H1 (cell line): Measurements from ENCODE around the gene UBE2E3. TPM values are rescaled to one million over a fixed set of nuclear protein-coding genes. Genes with fewer than 3 reads are reported as not detected.

ENCODE experiments used
- CTCF ChIA-PET: fragments of 300-600 bp; sonication (Branson Sonifier 250); formaldehyde crosslinking; loops from one replicate; lab custom pipeline; 2021; ENCODE audit not compliant: partially characterized antibody; lab: Charles Lee
- POLR2A ChIA-PET: fragments of 300-600 bp; sonication (Branson Sonifier 250); formaldehyde crosslinking; loops from one replicate; lab custom pipeline; 2021; ENCODE audit warnings: inconsistent platforms; ENCODE audit not compliant: partially characterized antibody; lab: Charles Lee
- DNase-seq, 2 experiments: peaks; one replicate each; pipeline versions ENCODE4 v3.0.0 to v3.0.0-alpha.2; 2010 to 2022; ENCODE audit warnings: low spot score in 2 of 2, low read depth in 1 of 2, mixed read lengths in 1 of 2
- FAIRE-seq: peaks from 2 replicates; lab custom pipeline; 2011; peaks lifted over from hg19 to GRCh38; lab: Jason Lieb, UNC
- H2AFZ ChIP-seq: 2 replicates; pipeline ENCODE4 v1.8.1; 2012; ENCODE audit warnings: low read length, inconsistent platforms
- H2AK5ac ChIP-seq: 2 replicates; pipeline ENCODE4 v1.6.1; 2013; ENCODE audit warnings: low read depth, low read length
- H2BK120ac ChIP-seq: replicated peaks from 2 replicates; pipeline ENCODE3; 2013; ENCODE audit warnings: low read depth, low read length, inconsistent platforms
- H2BK12ac ChIP-seq: 2 replicates; pipeline ENCODE4 v1.6.1; 2013; ENCODE audit warnings: low read depth, low read length
- H2BK15ac ChIP-seq: 2 replicates; pipeline ENCODE4 v1.6.1; 2013; ENCODE audit warnings: low read length
- H2BK20ac ChIP-seq: 2 replicates; pipeline ENCODE4 v1.6.1; 2013; ENCODE audit warnings: low read length
- H2BK5ac ChIP-seq: 2 replicates; pipeline ENCODE4 v1.6.1; 2013; ENCODE audit warnings: low read depth, low read length
- H3K14ac ChIP-seq: 2 replicates; pipeline ENCODE4 v1.6.1; 2013; ENCODE audit warnings: inconsistent platforms; ENCODE audit not compliant: insufficient read length
- H3K18ac ChIP-seq: 2 replicates; pipeline ENCODE4 v1.6.1; 2013; ENCODE audit warnings: low read length; ENCODE audit errors: extremely low read depth
- H3K23ac ChIP-seq: 2 replicates; pipeline ENCODE4 v1.6.1; 2013; ENCODE audit warnings: inconsistent platforms; ENCODE audit not compliant: insufficient read length
- H3K23me2 ChIP-seq: 2 replicates; pipeline ENCODE4 v1.6.1; 2013; ENCODE audit warnings: low read depth, low read length
- H3K27ac ChIP-seq: 2 replicates; pipeline ENCODE4 v1.6.1; 2011; ENCODE audit warnings: low read depth, low read length, inconsistent platforms
- H3K27me3 ChIP-seq, 4 experiments: replicated peaks in 1 of 4; 1 replicate in 1 of 4; 2 replicates in 3 of 4; pipeline versions ENCODE4 v1.6.1 to v1.8.1; 2011 to 2013; ENCODE audit warnings: low read length in 3 of 4, mild to moderate bottlenecking in 3 of 4, inconsistent platforms in 2 of 4, mixed read lengths in 2 of 4, moderate library complexity in 1 of 4; ENCODE audit not compliant: control insufficient read depth in 3 of 4, insufficient read depth in 3 of 4; ENCODE audit errors: extremely low read depth in 1 of 4
- H3K36me3 ChIP-seq, 4 experiments: 2 replicates each; pipeline versions ENCODE4 v1.6.1 to v1.8.1; 2011 to 2013; ENCODE audit warnings: mild to moderate bottlenecking in 4 of 4, low read length in 3 of 4, moderate library complexity in 2 of 4, control low read depth in 1 of 4, inconsistent platforms in 1 of 4; ENCODE audit not compliant: insufficient read depth in 4 of 4, control insufficient read depth in 2 of 4
- H3K4ac ChIP-seq: replicated peaks from 2 replicates; pipeline ENCODE3; 2013; ENCODE audit warnings: low read length, low read depth, mixed read lengths, inconsistent platforms; ENCODE audit not compliant: insufficient read length
- H3K4me1 ChIP-seq, 4 experiments: replicated peaks in 1 of 4; 1 replicate in 1 of 4; 2 replicates in 3 of 4; pipeline versions ENCODE4 v1.6.1 to v1.8.1; 2011 to 2013; ENCODE audit warnings: low read length in 3 of 4, inconsistent platforms in 2 of 4, mixed read lengths in 1 of 4; ENCODE audit not compliant: insufficient read depth in 4 of 4, control insufficient read depth in 3 of 4
- H3K4me2 ChIP-seq, 2 experiments: 2 replicates each; pipeline versions ENCODE4 v1.6.1 to v1.8.1; 2011 to 2013; ENCODE audit warnings: low read depth in 2 of 2, low read length in 2 of 2, control low read depth in 1 of 2, inconsistent platforms in 1 of 2, mild to moderate bottlenecking in 1 of 2; ENCODE audit not compliant: insufficient read depth in 1 of 2
- H3K4me3 ChIP-seq, 4 experiments: fragments of 200-600, 300-600 bp in 1 of 4; sonication (generic), shearing (Covaris generic), sonication (Bioruptor Twin) in 1 of 4; 2 replicates each; pipeline versions ENCODE4 v1.5.1 to v1.8.1; 2011 to 2016; ENCODE audit warnings: low read length in 4 of 4, low read depth in 3 of 4, control low read depth in 2 of 4, inconsistent platforms in 2 of 4, mild to moderate bottlenecking in 2 of 4, mixed read lengths in 1 of 4, moderate library complexity in 1 of 4; ENCODE audit not compliant: insufficient read depth in 2 of 4; ENCODE audit errors: extremely low read depth in 1 of 4
- H3K56ac ChIP-seq: replicated peaks from 2 replicates; pipeline ENCODE3; 2013; ENCODE audit warnings: low read depth, mild to moderate bottlenecking, mixed read lengths, low read length, inconsistent platforms; ENCODE audit not compliant: insufficient read length
- H3K79me1 ChIP-seq: 2 replicates; pipeline ENCODE4 v1.6.1; 2013; ENCODE audit warnings: low read depth, low read length, control low read depth
- H3K79me2 ChIP-seq, 2 experiments: 2 replicates each; pipeline versions ENCODE4 v1.6.1 to v1.8.1; 2012 to 2013; ENCODE audit warnings: low read length in 2 of 2, mild to moderate bottlenecking in 2 of 2, inconsistent platforms in 1 of 2; ENCODE audit not compliant: insufficient read depth in 2 of 2, control insufficient read depth in 1 of 2
- H3K9ac ChIP-seq, 4 experiments: replicated peaks in 1 of 4; 1 replicate in 1 of 4; 2 replicates in 3 of 4; pipeline versions ENCODE4 v1.6.1 to v1.8.1; 2011 to 2013; ENCODE audit warnings: low read depth in 3 of 4, low read length in 3 of 4, control low read depth in 2 of 4, mild to moderate bottlenecking in 2 of 4, moderate library complexity in 2 of 4, inconsistent platforms in 1 of 4; ENCODE audit errors: extremely low read depth in 1 of 4
- H3K9me3 ChIP-seq, 2 experiments: 2 replicates each; pipeline versions ENCODE4 v1.6.1 to v1.8.1; 2012 to 2013; ENCODE audit warnings: mild to moderate bottlenecking in 2 of 2, moderate library complexity in 2 of 2, control low read depth in 1 of 2, inconsistent platforms in 1 of 2, low read depth in 1 of 2, low read length in 1 of 2, mixed read lengths in 1 of 2; ENCODE audit not compliant: insufficient read depth in 2 of 2
- H4K20me1 ChIP-seq, 2 experiments: replicated peaks in 1 of 2; 2 replicates each; pipeline versions ENCODE3 to v1.8.1; 2011 to 2013; ENCODE audit warnings: inconsistent platforms in 2 of 2, low read length in 2 of 2, mild to moderate bottlenecking in 1 of 2; ENCODE audit not compliant: insufficient read depth in 2 of 2, control insufficient read depth in 1 of 2
- H4K5ac ChIP-seq: 2 replicates; pipeline ENCODE4 v1.6.1; 2013; ENCODE audit warnings: low read length, low read depth, mixed read lengths, inconsistent platforms; ENCODE audit not compliant: insufficient read length
- H4K8ac ChIP-seq: 2 replicates; pipeline ENCODE4 v1.8.0; 2013; ENCODE audit warnings: mild to moderate bottlenecking, moderate library complexity, low read length, inconsistent platforms; ENCODE audit not compliant: insufficient read depth; ENCODE audit errors: extremely low read depth
- H4K91ac ChIP-seq: replicated peaks from 2 replicates; pipeline ENCODE3; 2013; ENCODE audit warnings: low read length, mixed read lengths, inconsistent platforms; ENCODE audit not compliant: insufficient read length
- CHD2 ChIP-seq: IDR thresholded peaks from 2 replicates; pipeline ENCODE4 v1.6.1; 2012; ENCODE audit warnings: low read length, improper control_type of control experiment
- EGR1 ChIP-seq: IDR thresholded peaks from 2 replicates; pipeline ENCODE4 v1.6.1; 2011; ENCODE audit warnings: low read depth, low read length, borderline replicate concordance
- HDAC6 ChIP-seq: IDR thresholded peaks from one replicate; pipeline ENCODE4 v1.7.1; 2012; ENCODE audit warnings: low read depth, mild to moderate bottlenecking, inconsistent platforms, low read length, moderate library complexity
- SAP30 ChIP-seq: fragments of 300-600 bp; sonication (generic); IDR thresholded peaks from 2 replicates; pipeline ENCODE4 v1.7.1; 2012; ENCODE audit warnings: low read length, moderate library complexity, mild to moderate bottlenecking, inconsistent platforms; ENCODE audit not compliant: insufficient read depth, insufficient replicate concordance
- TAF1 ChIP-seq: IDR thresholded peaks from 2 replicates; pipeline ENCODE4 v1.6.1; 2011; ENCODE audit warnings: mild to moderate bottlenecking, low read depth, low read length
- YY1 ChIP-seq: IDR thresholded peaks from 2 replicates; pipeline ENCODE4 v1.6.1; 2011; ENCODE audit warnings: low read depth, mild to moderate bottlenecking, low read length
- polyA plus RNA-seq, 7 experiments: library from polyadenylated mRNA; depleted of rRNA in 3 of 7; stranded (reverse) in 5 of 7; unstranded in 2 of 7; fragments of >200 nt in 5 of 7; fragments of 200-250 nt in 2 of 7; gene quantifications; 1 replicate in 5 of 7; 2 replicates in 1 of 7; 4 replicates in 1 of 7; pipeline versions ENCODE4 v1.2.1 to v1.2.3, GENCODE V29; 2011 to 2013; ENCODE audit warnings: missing spikeins in 2 of 7, mixed read lengths in 2 of 7
- total RNA-seq: library from RNA; stranded (reverse); fragmentation: NEBNext Ultra II Directional; extraction: Animal tissue kit (Norgen Biotek cat#: 25700); gene quantifications from 2 replicates; pipeline ENCODE4 v1.2.1, GENCODE V29; 2021
- TF ChIP-seq, protein P1 (sequence below): IDR thresholded peaks from 2 replicates; pipeline ENCODE4 v1.6.1; 2012; ENCODE audit warnings: inconsistent platforms

Gene UBE2E3
- total and polyA plus RNA-seq, 2 of the 8 experiments (the other 6 are each of a cell fraction or from before 2014, with no cell fraction given) = 106 to 132 TPM

DNA sequence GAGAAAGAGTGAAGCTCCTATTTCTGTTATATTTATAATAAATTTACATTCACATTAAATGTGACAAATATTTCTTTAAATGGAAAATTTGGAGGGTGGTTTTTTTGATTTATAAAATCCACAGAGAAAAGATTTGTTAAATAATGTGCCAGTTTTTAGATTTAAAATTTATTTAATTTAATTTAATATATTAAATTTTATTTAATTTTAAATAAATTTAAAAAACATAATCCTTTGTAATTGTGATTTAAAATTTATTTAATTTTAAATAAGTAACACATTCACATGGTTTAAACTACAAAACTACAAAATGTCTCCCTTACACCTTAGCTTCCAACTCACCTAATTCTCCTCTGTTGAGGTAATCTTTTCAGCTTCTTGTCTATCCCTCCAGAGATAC, 123.3 kb downstream of the UBE2E3 start:
- no peak overlapping the region for H3K23ac ChIP-seq
- no peak overlapping the region for H2BK120ac ChIP-seq
- H3K56ac ChIP-seq = no peak overlapping the region
- TF ChIP-seq, protein P1, sequence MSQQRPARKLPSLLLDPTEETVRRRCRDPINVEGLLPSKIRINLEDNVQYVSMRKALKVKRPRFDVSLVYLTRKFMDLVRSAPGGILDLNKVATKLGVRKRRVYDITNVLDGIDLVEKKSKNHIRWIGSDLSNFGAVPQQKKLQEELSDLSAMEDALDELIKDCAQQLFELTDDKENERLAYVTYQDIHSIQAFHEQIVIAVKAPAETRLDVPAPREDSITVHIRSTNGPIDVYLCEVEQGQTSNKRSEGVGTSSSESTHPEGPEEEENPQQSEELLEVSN = no peak
- TF ChIP-seq TAF1 (no peak), SAP30 (no peak), CHD2 (no peak), HDAC6 (no peak), YY1 (no peak), EGR1 (no peak)
- no peak overlapping the region for H2BK12ac ChIP-seq
- H4K20me1 ChIP-seq = no peaks in the 10 kb centered on the region
- no peak overlapping the region for H3K4ac ChIP-seq
- DNase-seq (no peak), FAIRE-seq (no peak)
- no peaks in the 10 kb centered on the region for H3K79me2 ChIP-seq
- H3K27me3 ChIP-seq = no peaks in the 10 kb centered on the region
- H3K27ac ChIP-seq = no peak overlapping the region
- H3K79me1 ChIP-seq = no peaks in the 10 kb centered on the region
- H3K9ac ChIP-seq = no peak overlapping the region
- H3K14ac ChIP-seq = no peak overlapping the region
- no peak overlapping the region for H2BK15ac ChIP-seq
- H3K9me3 ChIP-seq = no peaks in the 10 kb centered on the region
- no peak overlapping the region for H2BK5ac ChIP-seq
- no peak overlapping the region for H3K18ac ChIP-seq
- peaks cover 0 to 5% (median 3%) of the 10 kb centered on the region in 4 experiments; a peak in 4 of 7 replicates for H3K4me1 ChIP-seq
- no peak overlapping the region for H4K8ac ChIP-seq
- ChIA-PET POLR2A (no interaction called here), CTCF (interaction anchor here (0.7 to 3.0 kb wide), 8 partner anchors 13 to 572 kb away, joined by 3 to 25 read pairs (median 3); no protein-coding TSS in a partner anchor)
- H2AFZ ChIP-seq = no peak overlapping the region
- no peak overlapping the region for H2AK5ac ChIP-seq
- no peak overlapping the region for H4K5ac ChIP-seq
- no peaks in the 10 kb centered on the region for H3K36me3 ChIP-seq
- no peak overlapping the region for H3K4me3 ChIP-seq
- H2BK20ac ChIP-seq = no peak overlapping the region
- H3K4me2 ChIP-seq = no peak overlapping the region
- H4K91ac ChIP-seq = no peak overlapping the region
- H3K23me2 ChIP-seq = no peaks in the 10 kb centered on the region
